Activated B cell treated with CpG ODN at 0.5 μM for 24 hours (primary cell): Measurements from ENCODE around the gene SAP30L. TPM values are rescaled to one million over a fixed set of nuclear protein-coding genes. Genes with fewer than 3 reads are reported as not detected.

Experiments used
- ATAC-seq: fragments of 200-7000 bp; cut with Tn5 transposase; one replicate; pipeline ENCODE4 v1.10.0; 2021; ENCODE audit warnings: low read depth, mild to moderate bottlenecking, moderate library complexity
- CTCF ChIA-PET: fragments of 350-600 bp; sonication (Branson Sonifier 250); formaldehyde crosslinking; loops from one replicate; lab custom pipeline; 2021; ENCODE audit warnings: antibody characterized with exemption; lab: Charles Lee
- POLR2A ChIA-PET: fragments of 350-600 bp; sonication (Branson Sonifier 250); formaldehyde crosslinking; loops from one replicate; lab custom pipeline; 2021; ENCODE audit warnings: antibody characterized with exemption; lab: Charles Lee
- DNase-seq: peaks from one replicate; pipeline ENCODE4 v3.0.0; 2022
- H3K27ac Mint-ChIP-seq: one replicate; pipeline ENCODE4 v1.8.0; 2020; ENCODE audit warnings: mixed read lengths
- H3K27me3 Mint-ChIP-seq: one replicate; pipeline ENCODE4 v1.8.0; 2021; ENCODE audit warnings: mixed read lengths
- H3K36me3 Mint-ChIP-seq: one replicate; pipeline ENCODE4 v1.8.0; 2021; ENCODE audit warnings: low read depth, mixed read lengths
- H3K4me1 Mint-ChIP-seq: one replicate; pipeline ENCODE4 v1.8.0; 2021; ENCODE audit warnings: mixed read lengths
- H3K4me3 Mint-ChIP-seq: one replicate; pipeline ENCODE4 v1.8.0; 2020; ENCODE audit warnings: mild to moderate bottlenecking, mixed read lengths
- H3K9me3 Mint-ChIP-seq: one replicate; pipeline ENCODE4 v1.8.0; 2020; ENCODE audit warnings: mixed read lengths
- CTCF ChIP-seq: fragments of 200-600 bp; IDR thresholded peaks from one replicate; pipeline ENCODE4 v1.8.0; 2022; ENCODE audit warnings: antibody characterized with exemption, mild to moderate bottlenecking
- intact Hi-C: fragments of 100-400 bp; cut with micrococcal nuclease; formaldehyde crosslinking; loops from one replicate; pipeline ENCODE4 v1.15.1; 2024
- total RNA-seq: library from RNA; stranded (reverse); gene quantifications from 2 replicates; pipeline ENCODE4 v1.2.3, GENCODE V29; 2022

SAP30L gene
- total RNA-seq, 1 donor from 2014 or later, result 28.9 TPM

DNA sequence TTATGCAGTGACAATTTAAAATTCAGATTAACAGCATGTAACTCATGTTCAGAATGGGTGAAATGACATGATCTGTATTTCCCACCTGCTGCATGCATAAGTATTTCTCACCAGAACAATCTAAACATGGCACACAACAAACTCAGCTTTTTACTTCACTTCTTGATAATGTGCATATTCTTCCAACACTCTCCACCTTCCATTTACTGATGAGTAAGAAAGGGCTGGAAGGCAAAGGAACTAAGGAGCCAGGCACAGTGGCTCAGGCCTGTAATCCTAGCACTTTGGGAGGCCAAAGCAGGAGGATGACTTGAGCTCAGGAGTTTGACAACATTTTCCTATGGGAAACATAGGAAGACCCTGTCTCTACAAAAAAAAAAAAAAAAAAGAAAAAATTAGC lies 35.8 kb upstream of the SAP30L start:
- Mint-ChIP-seq H3K4me3 (no peak overlapping the region), H3K36me3 (peaks cover 50% of the 10 kb centered on the region), H3K27me3 (no peaks in the 10 kb centered on the region), H3K27ac (no peak overlapping the region), H3K4me1 (peaks cover 8% of the 10 kb centered on the region), H3K9me3 (no peaks in the 10 kb centered on the region)
- ChIA-PET POLR2A (interaction anchor here (0.7 kb wide), 1 partner anchor 379 kb away, joined by 4 read pairs; no protein-coding TSS in a partner anchor), CTCF (interaction anchor here (8.9 kb wide), 1 partner anchor 336 kb away, joined by 169 read pairs; no protein-coding TSS in a partner anchor)
- no peak for DNase-seq
- no peak for TF ChIP-seq CTCF
- intact Hi-C loops, result no loop called here
- ATAC-seq, result no peak

GRCh38 chr5:154410786-154411185 lies 35.0 kb upstream of the SAP30L start:
- H3K27me3 Mint-ChIP-seq, result no peaks in the 10 kb centered on the region
- H3K36me3 Mint-ChIP-seq, result peaks cover 53% of the 10 kb centered on the region
- POLR2A ChIA-PET, result no interaction called here
- DNase-seq (no peak), ATAC-seq (no peak)
- no peak overlapping the region for H3K27ac Mint-ChIP-seq
- intact Hi-C loops, result no loop called here
- H3K9me3 Mint-ChIP-seq, result no peaks in the 10 kb centered on the region
- CTCF ChIA-PET, result interaction anchor here (8.9 kb wide), 1 partner anchor 337 kb away, joined by 169 read pairs; no protein-coding TSS in a partner anchor
- H3K4me1 Mint-ChIP-seq, result peaks cover 6% of the 10 kb centered on the region
- TF ChIP-seq CTCF, result no peak
- no peak overlapping the region for H3K4me3 Mint-ChIP-seq

DNA sequence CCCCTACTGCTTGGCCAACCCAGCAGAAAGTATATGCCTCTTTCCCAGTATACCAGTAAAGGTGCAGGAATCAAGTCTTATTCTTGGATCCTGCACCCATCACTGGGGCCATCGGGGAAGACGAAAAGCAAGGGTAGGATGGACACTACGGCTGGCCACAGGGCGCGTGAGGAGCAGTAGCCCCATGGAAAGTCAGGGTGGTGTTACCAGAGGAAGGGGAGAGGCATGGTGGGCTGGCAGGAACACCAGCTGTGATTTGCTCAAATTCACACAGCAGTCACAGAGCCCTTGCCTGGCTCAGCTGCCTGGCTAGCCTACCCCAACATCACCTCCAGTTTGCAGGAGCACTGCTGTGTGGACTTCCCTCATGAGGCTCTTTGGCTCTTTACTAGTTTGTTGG lies 34.5 kb upstream of the SAP30L start:
- TF ChIP-seq CTCF, result no peak
- H3K36me3 Mint-ChIP-seq, result peaks cover 54% of the 10 kb centered on the region
- peaks cover 8% of the 10 kb centered on the region for H3K4me1 Mint-ChIP-seq
- ChIA-PET POLR2A (no interaction called here), CTCF (no interaction called here)
- H3K9me3 Mint-ChIP-seq, result no peaks in the 10 kb centered on the region
- DNase-seq (no peak), ATAC-seq (no peak)
- no peak overlapping the region for H3K27ac Mint-ChIP-seq
- H3K4me3 Mint-ChIP-seq, result no peak overlapping the region
- intact Hi-C loops, result no loop called here
- H3K27me3 Mint-ChIP-seq, result no peaks in the 10 kb centered on the region

DNA sequence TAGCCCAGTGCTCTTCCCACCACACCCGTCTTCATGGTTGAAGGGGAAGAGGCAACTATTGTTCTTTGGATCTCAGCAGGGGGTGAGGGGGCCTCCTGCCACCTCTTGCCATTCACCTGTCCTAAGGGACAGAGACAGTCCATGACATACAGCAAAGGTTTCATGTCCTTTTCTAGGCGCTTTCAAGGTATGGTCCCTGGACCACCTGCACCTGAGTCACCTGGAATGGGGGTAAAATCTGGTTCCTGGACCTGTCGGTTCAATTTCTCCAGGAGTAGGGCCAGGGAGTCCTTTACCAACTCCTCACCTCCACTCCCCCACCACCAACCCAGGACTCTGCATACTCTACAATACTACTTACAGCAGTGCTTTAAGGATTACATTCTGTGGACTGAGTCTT lies 33.5 kb upstream of the SAP30L start:
- Mint-ChIP-seq H3K27me3 (no peaks in the 10 kb centered on the region), H3K36me3 (peaks cover 62% of the 10 kb centered on the region), H3K4me3 (no peak overlapping the region), H3K4me1 (peaks cover 17% of the 10 kb centered on the region), H3K27ac (no peak overlapping the region), H3K9me3 (no peaks in the 10 kb centered on the region)
- intact Hi-C loops, result no loop called here
- TF ChIP-seq CTCF, result no peak
- ChIA-PET CTCF (no interaction called here), POLR2A (no interaction called here)
- ATAC-seq (no peak), DNase-seq (no peak)

DNA sequence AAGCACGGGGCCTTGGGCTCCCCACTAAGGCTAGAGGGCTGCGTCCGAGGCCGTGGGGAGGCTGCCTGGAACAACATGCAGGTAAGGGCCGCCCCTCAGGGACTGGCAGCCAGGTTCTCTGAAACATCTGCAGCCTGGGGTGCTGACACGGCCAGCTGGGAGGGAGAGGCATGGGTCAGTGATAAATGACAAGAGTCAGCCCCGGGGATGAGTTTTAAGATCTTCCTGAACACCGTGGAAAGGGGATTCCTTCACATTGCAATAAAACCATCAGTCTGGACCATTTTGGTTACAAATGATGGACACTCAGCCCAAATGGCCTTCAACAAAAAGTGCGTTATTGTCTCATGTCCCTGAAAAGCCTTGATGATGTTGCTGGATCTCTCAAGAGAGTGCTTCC lies 32.9 kb upstream of the SAP30L start:
- DNase-seq, result no peak
- no peak overlapping the region for H3K4me3 Mint-ChIP-seq
- no peaks in the 10 kb centered on the region for H3K9me3 Mint-ChIP-seq
- intact Hi-C loops, result no loop called here
- H3K36me3 Mint-ChIP-seq, result peaks cover 68% of the 10 kb centered on the region
- POLR2A ChIA-PET, result no interaction called here
- TF ChIP-seq CTCF, result no peak
- no peaks in the 10 kb centered on the region for H3K27me3 Mint-ChIP-seq
- H3K27ac Mint-ChIP-seq, result no peak overlapping the region
- H3K4me1 Mint-ChIP-seq, result peaks cover 17% of the 10 kb centered on the region
- CTCF ChIA-PET, result no interaction called here
- ATAC-seq, result no peak
